DND-41 (cell line): ENCODE data around the gene LIMK2.

Experiments used
- CTCF ChIP-seq: IDR thresholded peaks from 2 replicates; pipeline ENCODE4 v1.5.1; 2012; ENCODE audit warnings: borderline replicate concordance, low read length, moderate library complexity, mild to moderate bottlenecking; ENCODE audit not compliant: poor library complexity, severe bottlenecking; ENCODE audit errors: extremely low read depth
- EZH2 ChIP-seq: IDR thresholded peaks from 3 replicates; pipeline ENCODE4 v1.6.1; 2012; ENCODE audit warnings: borderline replicate concordance, low read depth, mild to moderate bottlenecking, moderate library complexity, low read length, inconsistent platforms; ENCODE audit not compliant: severe bottlenecking

GRCh38 chr22:31276426-31277167 lies 64.5 kb downstream of the LIMK2 start:
- TF ChIP-seq CTCF (no peak), EZH2 (no peak)
